Panc1 (cell line): ENCODE data around the gene CEP170B. TPM values are rescaled to one million over a fixed set of nuclear protein-coding genes. Genes with fewer than 3 reads are reported as not detected.
A peak's percentile ranks its signal among the peaks of the same experiment; 100 is the strongest.

Experiments
- ATAC-seq: fragments of 200-7000 bp; cut with Tn5 transposase; 2 replicates; pipeline ENCODE4 v1.9.1; 2020; ENCODE audit warnings: mild to moderate bottlenecking, moderate library complexity
- BruUV-seq: library from RNA; stranded (reverse); fragments of 400-500 nt; replicated peaks from 2 replicates; lab custom pipeline; 2021; lab: Mats Ljungman, UMichigan
- CTCF ChIA-PET: fragments of 300-600 bp; sonication (Branson Sonifier 250); formaldehyde crosslinking; loops from one replicate; lab custom pipeline; 2022; ENCODE audit warnings: antibody characterized with exemption; lab: Charles Lee
- POLR2A ChIA-PET: fragments of 300-600 bp; sonication (Branson Sonifier 250); formaldehyde crosslinking; loops from one replicate; lab custom pipeline; 2022; ENCODE audit warnings: antibody characterized with exemption; lab: Charles Lee
- DNase-seq: peaks from one replicate; pipeline ENCODE4 v3.0.0-alpha.2; 2010; ENCODE audit warnings: low read depth, low spot score
- H3K27ac ChIP-seq: 2 replicates; pipeline ENCODE4 v1.5.1; 2011; ENCODE audit warnings: mild to moderate bottlenecking, low read length, inconsistent platforms
- H3K27me3 ChIP-seq: fragments of 200-500 bp; sonication (Bioruptor generic); 2 replicates; pipeline ENCODE4 v1.6.0; 2014; ENCODE audit warnings: low read length, inconsistent platforms; ENCODE audit not compliant: control insufficient read depth, insufficient read depth
- H3K36me3 ChIP-seq: fragments of 200-500 bp; sonication (Bioruptor generic); 2 replicates; pipeline ENCODE4 v1.5.1; 2014; ENCODE audit warnings: inconsistent platforms, mild to moderate bottlenecking, low read length, moderate library complexity; ENCODE audit not compliant: control insufficient read depth, insufficient read depth
- H3K4me1 ChIP-seq: 2 replicates; pipeline ENCODE4 v1.5.1; 2011; ENCODE audit warnings: inconsistent platforms, mild to moderate bottlenecking, low read length, moderate library complexity; ENCODE audit not compliant: control insufficient read depth, insufficient read depth
- H3K4me3 ChIP-seq, 2 experiments: 2 replicates each; pipeline ENCODE4 v1.5.1; 2011 to 2012; ENCODE audit warnings: low read depth in 2 of 2, low read length in 2 of 2, mild to moderate bottlenecking in 2 of 2, inconsistent platforms in 1 of 2, moderate library complexity in 1 of 2
- H3K9me3 ChIP-seq: fragments of 200-500 bp; sonication (Bioruptor generic); 2 replicates; pipeline ENCODE4 v1.5.1; 2014; ENCODE audit warnings: low read depth, mild to moderate bottlenecking, inconsistent platforms, low read length, moderate library complexity; ENCODE audit not compliant: control insufficient read depth, insufficient read depth
- CTCF ChIP-seq: fragments of 450-650 bp; IDR thresholded peaks from 2 replicates; pipeline ENCODE4 v1.5.1; 2017; ENCODE audit warnings: mild to moderate bottlenecking
- POLR2AphosphoS5 ChIP-seq: IDR thresholded peaks from 2 replicates; pipeline ENCODE4 v1.6.1; 2012; ENCODE audit warnings: mild to moderate bottlenecking, low read depth, low read length, moderate library complexity
- REST ChIP-seq, 2 experiments: IDR thresholded peaks; 2 replicates each; pipeline ENCODE4 v1.6.1; 2011 to 2012; ENCODE audit warnings: low read depth in 2 of 2, control low read depth in 1 of 2, low read length in 1 of 2, mild to moderate bottlenecking in 1 of 2, moderate library complexity in 1 of 2; ENCODE audit not compliant: insufficient read depth in 1 of 2
- SIN3A ChIP-seq: IDR thresholded peaks from 2 replicates; pipeline ENCODE4 v1.6.1; 2012; ENCODE audit warnings: low read depth, mild to moderate bottlenecking, low read length, moderate library complexity, borderline replicate concordance; ENCODE audit not compliant: insufficient read depth
- TCF7L2 ChIP-seq: IDR thresholded peaks from 2 replicates; pipeline ENCODE4 v1.6.1; 2011; ENCODE audit warnings: mild to moderate bottlenecking, low read depth, low read length, inconsistent platforms
- in situ Hi-C: cut with HindIII; loops from 2 replicates; pipeline ENCODE4 v1.10.0; 2016; ENCODE audit warnings: low sequenced_read_pairs, low pct_unique_long_range_greater_than_20kb
- intact Hi-C: fragments of 100-400 bp; cut with micrococcal nuclease; formaldehyde crosslinking; loops from one replicate; pipeline ENCODE4 v1.10.0; 2022; ENCODE audit not compliant: unreplicated experiment
- total RNA-seq: library from RNA; stranded (reverse); gene quantifications from one replicate; pipeline ENCODE4 v1.2.1, GENCODE V29; 2021; ENCODE audit not compliant: unreplicated experiment

The CEP170B gene
- total RNA-seq, 1 experiment from 2014 or later, result 17.8 TPM

GRCh38 chr14:104893435-104894207 lies 28.6 kb downstream of the CEP170B start:
- ChIA-PET POLR2A (no interaction called here), CTCF (no interaction called here)
- H3K27me3 ChIP-seq, result no peaks in the 10 kb centered on the region
- in situ Hi-C loops, result no loop called here
- no peak for TF ChIP-seq REST (IDR thresholded peaks at IDR 0.05; ENCODE audit: insufficient read depth in 1 of 2, low read depth in 2 of 2, low read length in 1 of 2)
- no peak for TF ChIP-seq TCF7L2
- no peak for TF ChIP-seq SIN3A
- no peak for TF ChIP-seq CTCF
- no peak for TF ChIP-seq POLR2AphosphoS5
- no TSS peak for BruUV-seq
- intact Hi-C loops, result no loop called here
- H3K27ac ChIP-seq, result no peak overlapping the region
- DNase-seq (no peak), ATAC-seq (no peak)
- peaks cover 3% of the 10 kb centered on the region for H3K4me1 ChIP-seq
- H3K4me3 ChIP-seq, result no peak overlapping the region
- no peaks in the 10 kb centered on the region for H3K9me3 ChIP-seq
- no peaks in the 10 kb centered on the region for H3K36me3 ChIP-seq

- H3K36me3 ChIP-seq, result no peaks in the 10 kb centered on the region
- intact Hi-C loops, result loop anchor here (5.0 kb wide), 1 partner anchor 73 kb away; no protein-coding TSS in a partner anchor
- POLR2A ChIA-PET, result no interaction called here
- H3K27me3 ChIP-seq, result no peaks in the 10 kb centered on the region
- H3K4me3 ChIP-seq, result no peak overlapping the region
- H3K9me3 ChIP-seq, result no peaks in the 10 kb centered on the region
- ATAC-seq (no peak), DNase-seq (no peak)
- in situ Hi-C loops, result no loop called here
- H3K27ac ChIP-seq, result no peak overlapping the region
- CTCF ChIA-PET, result interaction anchor here (0.5 to 0.7 kb wide), 2 partner anchors 11 to 93 kb away, joined by 3 to 6 read pairs; no protein-coding TSS in a partner anchor
- TF ChIP-seq REST (IDR thresholded peaks at IDR 0.05; ENCODE audit: insufficient read depth in 1 of 2, low read depth in 2 of 2, low read length in 1 of 2) (no peak), TCF7L2 (no peak), CTCF (peak; percentile 30; the same call in 1 of the 2 replicates), SIN3A (no peak), POLR2AphosphoS5 (no peak)
- H3K4me1 ChIP-seq, result peaks cover 3% of the 10 kb centered on the region
- no TSS peak for BruUV-seq
Observed at GRCh38 chr14:104894331-104895206, 29.5 kb downstream of the CEP170B start.
